Right kidney (tissue), 1 donor: ENCODE data around the gene NPHP4.

Source experiments
- DNase-seq: peaks from one replicate; pipeline ENCODE4 v3.0.0-alpha.2; 2016

The NPHP4 gene

DNA sequence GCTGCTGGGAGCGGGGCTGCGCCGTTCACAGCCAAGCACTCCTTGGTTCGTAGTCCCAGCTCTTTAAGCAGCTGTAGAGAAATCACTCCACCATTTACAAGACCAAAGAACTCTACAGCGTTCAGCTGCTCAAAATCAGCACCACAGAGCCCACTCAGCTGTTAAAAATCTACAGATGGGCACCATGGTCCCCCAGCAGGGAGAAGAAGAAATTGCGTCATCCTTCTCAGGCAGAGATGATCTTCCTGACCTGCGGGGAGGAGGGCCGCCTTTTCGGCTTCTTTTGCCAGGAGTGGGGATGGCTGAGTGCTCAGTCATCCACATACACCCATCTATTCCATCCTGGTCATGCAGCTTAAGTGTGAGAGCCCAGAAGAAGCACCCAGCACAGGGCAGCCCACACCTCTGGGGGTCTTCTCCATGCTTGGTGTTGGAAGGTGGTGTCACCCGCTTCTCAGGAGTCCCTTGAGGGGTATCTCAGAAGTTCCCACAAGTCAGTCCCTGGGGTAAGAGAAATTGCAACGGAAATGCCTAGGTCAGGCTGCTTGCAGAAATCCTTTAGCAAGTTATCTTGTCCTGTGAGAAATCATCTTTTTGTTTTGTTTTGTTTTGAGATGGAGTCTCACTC is 163.8 kb downstream of the NPHP4 start:
- no peak for DNase-seq

DNA sequence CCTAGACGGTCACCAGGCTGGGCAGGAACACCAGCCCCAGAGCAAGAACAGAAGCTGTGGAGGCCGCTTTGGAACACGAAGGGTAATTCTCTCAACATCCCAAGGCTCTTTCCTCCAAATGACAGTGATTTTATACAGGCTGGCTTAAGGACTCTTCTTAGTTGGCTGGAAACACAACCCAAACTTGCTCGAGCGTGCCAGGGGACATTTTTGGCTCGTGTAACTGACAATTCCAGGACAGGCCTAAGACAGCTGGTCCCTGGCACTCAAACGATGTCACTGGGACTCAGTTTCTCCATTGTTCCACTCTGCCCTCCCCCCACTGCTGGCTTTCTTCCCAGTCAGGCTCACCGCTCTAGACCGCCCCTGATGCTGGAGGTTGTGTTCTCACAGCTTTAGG is 164.7 kb downstream of the NPHP4 start:
- no peak for DNase-seq

DNA sequence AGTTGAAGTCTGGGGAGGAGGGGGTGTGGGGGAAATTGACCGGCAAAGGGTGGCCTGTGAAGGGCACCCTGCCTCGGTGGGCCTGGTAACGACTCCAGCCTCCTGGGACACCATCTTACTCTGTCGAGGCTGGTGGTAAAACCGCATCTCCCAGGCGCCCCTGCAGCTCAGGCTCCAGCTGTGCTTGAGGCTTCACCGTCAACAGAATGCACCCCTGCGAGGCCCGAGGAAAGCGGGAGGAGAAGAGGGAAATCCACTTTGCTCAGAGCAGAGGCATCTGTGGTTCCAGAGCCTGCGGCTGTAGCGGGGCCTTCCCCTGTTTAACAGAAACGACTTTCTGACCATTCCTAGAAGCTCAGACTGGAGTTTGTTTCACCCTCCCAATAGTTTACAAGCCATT is 165.6 kb downstream of the NPHP4 start:
- no peak for DNase-seq

- DNase-seq, result no peak
These were observed 169.5 kb downstream of the NPHP4 start for GRCh38 chr1:5822726-5823125.

DNA sequence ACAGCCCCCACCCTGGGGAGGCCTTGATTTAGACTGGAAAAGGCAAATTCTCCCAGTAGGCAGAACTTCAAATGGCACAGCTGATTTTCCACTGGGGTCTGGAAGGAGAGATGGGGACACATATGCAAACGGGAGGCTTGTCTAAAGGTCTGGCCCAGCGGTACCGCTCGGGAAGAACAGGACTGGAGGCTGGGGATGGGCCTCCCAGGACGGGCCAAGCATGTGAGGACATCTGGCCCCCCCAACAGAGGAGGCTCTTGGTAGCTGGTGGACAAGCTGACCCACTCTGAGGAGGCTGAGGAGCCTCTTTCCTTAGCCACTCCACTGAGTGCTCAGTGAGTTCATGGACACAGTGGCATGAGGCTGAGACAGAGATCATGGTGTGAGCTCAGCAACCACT is 170.0 kb downstream of the NPHP4 start:
- no peak for DNase-seq

- DNase-seq, result no peak
These were observed 170.6 kb downstream of the NPHP4 start for GRCh38 chr1:5821540-5822176.

DNA sequence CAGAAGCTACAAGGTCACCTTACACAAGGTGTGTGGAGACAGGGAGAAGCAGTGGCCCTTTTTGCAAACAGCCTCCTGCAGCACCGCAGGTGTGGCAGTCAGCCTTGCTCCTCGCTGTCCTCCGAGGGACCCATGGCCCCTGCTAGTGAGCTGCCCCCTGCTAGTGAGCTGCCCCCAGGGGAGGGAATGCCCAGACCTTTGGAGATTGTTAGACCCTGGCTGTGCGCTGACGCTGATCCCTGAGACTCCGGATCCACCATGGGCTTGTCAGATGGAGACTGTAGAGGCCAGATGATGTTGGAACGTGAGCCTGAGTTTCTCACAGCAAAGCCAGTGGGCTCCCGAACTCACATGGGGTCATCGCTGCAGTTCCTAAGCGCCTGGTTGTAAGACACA is 172.2 kb downstream of the NPHP4 start:
- DNase-seq, result no peak

DNA sequence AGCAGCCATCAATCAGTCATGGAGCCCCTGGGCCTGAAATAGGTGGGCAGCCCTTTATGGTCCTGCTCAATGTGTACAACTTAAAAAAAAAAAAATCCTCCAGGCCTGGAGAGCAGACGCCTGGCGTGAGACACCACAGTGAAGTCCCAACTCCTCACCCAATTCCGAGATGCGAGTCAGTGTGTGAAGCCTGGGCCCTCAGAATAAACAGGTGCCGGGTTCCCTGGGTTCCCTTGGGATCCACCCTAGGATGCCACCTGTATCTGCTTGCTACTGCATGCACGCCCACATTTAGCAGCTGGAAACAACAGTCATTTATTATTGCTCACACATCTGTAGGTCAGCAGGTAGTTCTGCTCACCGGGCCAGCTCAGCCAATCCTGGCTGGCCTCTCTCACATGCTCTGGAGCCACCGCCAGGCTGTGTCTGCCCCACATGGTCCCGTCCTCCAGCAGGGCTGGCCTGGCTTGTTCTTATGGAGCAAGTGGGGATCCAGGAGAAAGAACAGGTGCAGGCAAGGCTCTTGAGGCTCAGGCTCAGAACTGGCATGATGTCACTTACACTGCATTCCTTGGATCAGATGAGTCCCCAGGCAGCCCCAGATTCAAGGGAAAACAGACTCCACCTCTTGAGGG is 172.7 kb downstream of the NPHP4 start:
- no peak for DNase-seq

- DNase-seq, result no peak
These were observed 173.5 kb downstream of the NPHP4 start for GRCh38 chr1:5818755-5819154.

GRCh38 chr1:5815716-5816115 is 176.5 kb downstream of the NPHP4 start:
- no peak for DNase-seq

GRCh38 chr1:5815211-5815610 is 177.0 kb downstream of the NPHP4 start:
- no peak for DNase-seq

GRCh38 chr1:5814046-5814619 is 178.1 kb downstream of the NPHP4 start:
- DNase-seq, result no peak

GRCh38 chr1:5813480-5813879 is 178.7 kb downstream of the NPHP4 start:
- DNase-seq, result no peak
